ENCODE data around the gene SORCS2.

The SORCS2 gene

DNA sequence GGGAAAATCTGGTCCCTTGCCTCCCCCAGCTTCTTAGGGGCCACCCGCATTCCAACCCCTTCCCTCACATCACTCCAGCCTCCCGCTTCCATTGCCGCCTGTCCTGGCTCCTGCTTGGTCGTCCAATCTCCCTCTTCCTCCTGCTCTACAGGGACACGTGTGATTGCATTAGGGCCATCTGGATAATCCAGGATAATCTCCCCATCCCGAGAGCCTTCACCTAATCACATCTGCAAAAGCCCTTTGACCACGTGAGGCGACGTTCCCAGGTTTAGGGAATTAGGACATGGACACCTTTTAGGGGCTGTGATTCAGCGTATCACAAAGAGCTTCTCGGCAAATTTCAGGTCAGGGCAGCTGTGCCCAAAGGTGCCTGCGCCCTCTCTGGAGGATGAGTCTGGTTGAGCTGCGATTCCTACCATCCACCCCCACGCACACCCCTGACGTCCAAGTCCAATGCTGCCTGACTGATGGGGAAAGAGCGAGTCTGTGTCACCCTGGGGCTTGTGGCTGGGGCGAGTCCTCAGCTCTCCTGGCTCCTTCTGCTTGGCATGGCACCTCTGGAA is 137.8 kb downstream of the SORCS2 start:
- DNase-seq = no peak

DNA sequence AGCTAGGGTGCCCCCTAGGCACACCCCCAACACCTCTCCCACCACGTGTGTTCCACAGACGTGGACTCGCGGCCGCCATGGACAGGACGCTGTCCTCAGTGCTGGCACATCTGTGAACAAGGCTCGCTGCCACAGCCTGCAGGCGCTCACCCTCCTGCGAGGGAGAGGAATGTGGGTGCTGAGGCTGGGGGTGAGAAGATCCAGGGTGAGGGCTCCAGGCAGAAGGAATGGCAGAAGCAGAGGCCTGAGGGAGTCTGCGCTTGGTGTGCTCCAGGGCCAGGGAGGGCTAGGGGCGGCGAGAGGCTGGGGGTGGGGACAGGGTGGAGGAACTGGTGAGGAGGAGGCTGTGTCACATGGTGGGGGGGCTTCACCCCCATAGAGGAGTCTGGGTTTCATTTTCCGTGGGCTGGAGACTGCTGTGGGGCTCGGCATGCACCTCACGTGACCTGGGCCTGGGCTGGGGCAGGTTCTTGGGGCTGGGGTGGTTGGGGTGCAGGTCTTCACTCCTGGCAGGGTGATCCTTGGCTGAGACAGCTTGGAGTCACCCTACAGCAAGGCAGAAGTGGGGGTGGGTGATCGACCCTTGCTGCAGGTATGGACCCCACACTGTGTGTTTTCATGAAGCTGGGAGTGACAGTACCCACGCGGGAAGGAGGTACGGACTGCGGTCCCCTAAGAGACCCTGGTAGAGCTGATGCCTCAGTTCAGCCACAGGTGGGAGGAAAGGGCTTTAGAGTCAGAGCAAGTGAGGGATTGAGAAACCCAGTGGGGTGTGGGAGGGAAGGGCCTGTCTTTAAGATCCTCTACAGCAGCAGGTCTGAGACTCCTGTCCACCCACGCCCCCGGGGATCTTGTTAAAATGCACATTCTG is 138.7 kb downstream of the SORCS2 start:
- no peak for DNase-seq

DNA sequence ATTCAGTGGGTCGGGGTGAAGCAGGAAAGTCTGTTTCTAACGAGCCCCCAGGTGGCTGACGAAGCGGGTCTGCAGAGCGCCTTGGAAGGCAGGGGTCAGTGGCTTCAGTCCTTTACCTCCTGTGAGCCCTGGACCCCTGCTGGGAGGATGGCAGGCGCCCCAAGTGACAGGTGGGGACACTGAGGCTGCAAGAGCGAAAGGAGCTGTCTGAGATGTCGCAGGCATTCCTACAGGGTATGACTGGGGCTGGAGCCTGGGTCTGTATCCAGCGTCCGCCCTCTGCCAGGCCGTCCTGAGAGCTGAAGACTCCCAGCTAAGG is 139.3 kb downstream of the SORCS2 start:
- no peak for DNase-seq

- DNase-seq = no peak
These were observed 140.1 kb downstream of the SORCS2 start for GRCh38 chr4:7332216-7333023.

DNA sequence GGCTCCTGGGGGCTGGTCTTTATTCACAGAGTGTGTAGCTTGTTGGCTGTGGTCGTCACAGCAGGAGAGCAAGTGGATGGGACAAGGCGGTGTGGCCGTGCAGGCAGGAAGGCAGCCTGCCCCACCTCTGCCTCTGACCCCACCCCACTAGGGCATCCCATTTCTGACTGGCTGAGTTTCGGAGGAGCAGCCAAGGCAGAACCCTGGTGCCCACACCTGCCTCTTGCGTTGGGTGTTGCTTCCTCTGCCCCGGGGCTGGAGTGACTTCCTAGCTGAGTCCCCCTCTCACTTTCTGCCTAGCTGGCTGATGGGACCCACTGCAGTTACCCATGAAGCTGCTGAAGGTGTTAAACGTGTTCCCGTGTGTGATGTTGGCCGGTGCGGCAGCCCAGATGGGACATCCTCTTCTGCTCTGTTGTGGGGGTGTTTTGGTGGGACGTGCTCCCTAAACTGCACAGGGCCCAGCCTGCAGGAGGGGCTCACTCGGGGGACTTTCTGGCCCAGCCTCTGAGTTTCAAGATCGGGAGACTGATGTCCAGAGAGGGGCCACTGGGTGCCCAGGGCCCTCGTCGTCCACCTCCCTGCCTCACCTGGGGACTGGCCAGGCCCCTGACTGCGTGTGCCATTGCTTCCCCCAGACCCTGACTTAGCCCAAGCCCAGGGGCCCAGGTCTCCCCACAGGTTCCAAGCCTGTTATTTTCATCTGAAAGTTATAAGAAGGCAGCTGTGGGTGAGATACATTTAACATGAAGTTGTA is 140.9 kb downstream of the SORCS2 start:
- no peak for DNase-seq

- DNase-seq = no peak
These were observed 141.6 kb downstream of the SORCS2 start for GRCh38 chr4:7333801-7334421.

DNA sequence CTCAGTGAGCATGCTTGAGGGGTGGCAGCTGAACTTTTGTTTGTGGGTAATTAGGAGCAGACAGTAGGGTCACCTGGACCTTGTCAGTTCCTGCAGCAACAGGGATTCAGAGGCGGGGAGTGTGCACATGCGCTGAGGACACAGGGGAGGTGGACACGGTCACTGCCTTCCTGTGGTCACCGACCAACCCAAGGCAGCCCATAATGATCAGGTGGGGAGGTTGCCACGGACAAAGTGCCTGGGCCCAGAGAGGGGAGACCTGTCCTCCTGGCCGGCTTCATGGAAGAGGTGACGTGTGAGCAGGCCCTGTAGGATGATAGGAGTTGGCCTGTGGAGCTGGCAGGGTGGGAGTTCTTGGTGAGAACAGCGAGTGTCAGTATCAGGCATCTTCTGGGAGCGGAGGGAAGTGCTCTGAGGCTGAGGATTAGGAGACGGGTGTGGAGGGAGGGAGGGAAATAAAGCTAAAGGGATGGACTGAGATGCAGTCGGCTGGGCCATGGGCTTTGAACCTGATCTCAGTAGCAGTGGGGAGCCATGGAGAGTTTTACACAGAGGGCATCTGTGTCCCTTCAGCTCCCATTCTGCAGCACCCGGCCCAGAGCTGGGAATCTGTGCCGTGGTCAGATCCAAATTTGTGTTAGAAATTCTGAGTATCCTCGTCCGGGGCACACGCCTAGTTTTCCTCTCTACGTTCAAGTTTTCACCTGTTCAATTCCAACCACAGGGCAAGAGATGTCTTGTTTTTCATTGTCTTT is 142.4 kb downstream of the SORCS2 start:
- no peak for DNase-seq

GRCh38 chr4:7335344-7336066 is 143.2 kb downstream of the SORCS2 start:
- no peak for DNase-seq

DNA sequence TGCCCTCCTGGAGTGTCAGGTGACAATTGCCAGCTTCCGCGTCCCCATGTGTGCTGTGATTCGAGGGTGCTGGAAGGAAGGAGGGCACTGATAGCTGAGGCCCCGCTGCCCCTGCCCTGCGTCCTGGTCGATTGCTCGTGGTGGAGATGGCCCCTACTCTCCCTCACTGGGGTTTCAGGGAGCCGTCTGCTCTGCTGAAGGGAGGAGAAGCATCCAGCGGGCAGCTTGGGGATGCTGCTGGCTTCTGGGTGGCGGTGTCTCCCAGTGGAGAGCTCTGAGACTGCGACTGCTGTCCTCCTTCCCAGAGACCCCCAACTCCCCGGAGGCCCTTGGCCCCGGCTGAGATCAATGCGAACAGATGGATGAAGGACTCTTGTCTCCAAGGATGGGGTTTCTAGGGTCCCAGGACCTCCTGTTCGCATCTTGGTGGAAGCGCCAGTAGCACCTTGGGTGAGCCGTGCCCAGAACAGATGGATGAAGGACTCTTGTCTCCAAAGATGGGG is 143.8 kb downstream of the SORCS2 start:
- DNase-seq = no peak

- DNase-seq = no peak
These were observed 144.4 kb downstream of the SORCS2 start for GRCh38 chr4:7336732-7337131.

DNA sequence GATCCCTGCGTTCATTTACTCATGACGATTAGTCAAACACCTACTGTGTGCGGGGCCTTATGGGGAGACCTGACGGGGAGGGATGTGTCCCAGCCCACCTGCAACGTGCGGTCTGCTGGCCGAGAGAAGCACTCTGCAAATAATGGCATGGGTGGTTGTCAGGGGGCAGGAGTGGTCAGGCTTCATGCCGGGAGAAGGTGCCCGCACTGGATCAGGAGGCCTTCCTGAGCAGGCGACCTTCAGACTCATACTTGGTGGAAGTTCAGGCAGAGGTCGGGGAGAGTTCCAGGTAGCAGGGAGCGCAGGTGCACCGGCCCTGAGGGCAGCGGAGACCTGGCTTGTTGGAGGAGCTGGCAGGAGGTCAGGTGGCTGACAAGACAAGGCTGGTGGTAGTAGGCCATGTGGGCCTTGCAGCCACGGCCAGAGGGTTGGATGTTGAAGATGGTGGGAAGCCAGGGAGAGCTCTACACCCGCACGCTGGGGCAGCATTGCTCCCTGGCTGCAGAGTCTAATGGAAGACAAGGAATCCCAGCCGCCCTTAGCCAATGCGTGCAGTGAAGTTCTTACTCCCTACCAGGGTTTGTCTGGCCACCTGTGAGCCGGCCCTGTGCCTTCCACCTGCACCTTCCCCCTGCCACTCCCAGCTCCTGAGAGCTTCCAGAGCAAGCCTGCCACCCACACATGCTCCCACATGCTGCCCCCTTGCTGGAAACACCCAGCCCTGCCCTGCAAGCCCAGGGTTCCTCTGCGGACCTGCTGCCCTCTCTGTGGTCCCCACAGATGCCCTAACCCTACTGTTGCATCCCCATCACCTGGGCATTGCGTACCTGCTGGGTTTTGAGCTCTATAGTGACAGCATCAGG is 145.1 kb downstream of the SORCS2 start:
- DNase-seq = no peak

DNA sequence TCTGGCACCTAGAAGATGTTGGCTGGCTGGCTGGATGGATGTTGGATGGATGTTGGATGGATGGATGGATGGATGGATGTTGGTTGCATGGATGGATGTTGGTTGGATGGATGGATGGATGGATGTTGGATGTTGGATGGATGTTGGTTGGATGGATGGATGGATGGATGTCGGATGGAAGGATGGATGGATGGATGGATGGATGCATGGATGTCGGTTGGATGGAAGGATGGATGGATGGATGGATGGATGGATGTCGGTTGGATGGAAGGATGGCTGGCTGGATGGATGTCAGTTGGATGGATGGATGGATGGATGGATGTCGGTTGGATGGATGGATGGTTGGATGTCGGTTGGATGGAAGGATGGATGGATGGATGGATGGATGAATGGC is 145.7 kb downstream of the SORCS2 start:
- DNase-seq = no peak

DNA sequence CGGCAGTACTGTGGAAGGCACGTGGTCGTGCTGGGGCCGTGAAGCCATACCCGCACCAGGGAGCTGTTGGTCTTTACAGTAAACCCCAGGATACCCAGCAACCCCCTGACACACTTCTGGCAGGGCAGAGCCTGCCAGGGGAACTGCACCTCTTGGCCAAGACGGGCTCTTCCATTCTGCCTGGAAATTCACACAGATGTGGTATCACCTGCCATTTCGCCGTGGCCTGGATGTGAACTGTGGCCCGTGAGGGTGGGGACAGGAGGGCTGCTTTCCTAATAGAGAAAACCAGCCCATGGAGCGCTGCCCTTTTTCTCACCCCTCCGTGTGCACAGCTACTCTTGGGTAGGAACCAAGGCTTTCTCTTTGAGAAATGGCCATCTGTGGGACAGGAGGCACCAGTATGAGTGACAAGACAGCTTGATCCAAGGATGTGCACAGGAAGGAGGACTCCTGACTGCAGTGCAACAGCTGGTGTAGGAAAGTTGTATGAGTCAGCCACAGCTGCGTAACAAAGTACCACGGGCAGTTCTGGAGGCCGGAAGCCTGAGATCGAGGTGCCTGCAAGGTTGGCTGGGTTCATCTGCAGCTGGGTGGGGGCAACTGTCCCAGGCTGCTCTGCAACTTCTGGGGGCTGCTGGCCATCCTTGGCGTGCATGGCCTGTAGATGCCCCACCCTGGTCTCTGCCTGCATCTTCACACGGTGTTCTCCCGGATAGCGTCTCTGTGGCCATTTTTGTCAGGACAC is 146.7 kb downstream of the SORCS2 start:
- DNase-seq = no peak

GRCh38 chr4:7339751-7340552 is 147.6 kb downstream of the SORCS2 start:
- no peak for DNase-seq

GRCh38 chr4:7340553-7341433 is 148.5 kb downstream of the SORCS2 start:
- DNase-seq = no peak

GRCh38 chr4:7341491-7342222 is 149.3 kb downstream of the SORCS2 start:
- DNase-seq = no peak
